Hematopoietic multipotent progenitor cell treated with erythropoietin and hydrocortisone succinate and interleukin-3 and kit ligand, for 6 days (in vitro differentiated cells): ENCODE measurements around the gene ZNF564.
"Not testable (repeated sequence)": the region's sequence is repeated elsewhere in the genome, so short reads cannot be mapped to it uniquely, and the experiment has no call there.

Experiments used
- DNase-seq: peaks from one replicate; pipeline ENCODE4 v3.0.0-alpha.2; 2015

Gene ZNF564

GRCh38 chr19:12551060-12551832 is at the start of gene ZNF564:
TSS of gene ZNF564 (minus strand) at chr19:12551482. CDS start at chr19:12551332, 150 bp downstream.
- peak; percentile 100 for DNase-seq

GRCh38 chr19:12597594-12597993 is 46.3 kb upstream of the ZNF564 start:
- DNase-seq: no peak

- no peak for DNase-seq
Observed at GRCh38 chr19:12596927-12597548, 45.8 kb upstream of the ZNF564 start.

GRCh38 chr19:12596485-12596884 is 45.2 kb upstream of the ZNF564 start:
- no peak for DNase-seq

GRCh38 chr19:12581100-12581499 is 29.8 kb upstream of the ZNF564 start:
- no peak for DNase-seq

GRCh38 chr19:12580180-12580694 is 29.0 kb upstream of the ZNF564 start:
- no peak for DNase-seq

- DNase-seq: no peak
Observed at GRCh38 chr19:12578641-12579040, 27.4 kb upstream of the ZNF564 start.

GRCh38 chr19:12574036-12574435 is 22.8 kb upstream of the ZNF564 start:
- peak; percentile 19 for DNase-seq

- DNase-seq: no peak
Observed at GRCh38 chr19:12567951-12568350, 16.7 kb upstream of the ZNF564 start.

- not testable (repeated sequence) for DNase-seq
Observed at GRCh38 chr19:12566380-12566779, 15.1 kb upstream of the ZNF564 start.

GRCh38 chr19:12564016-12564664 is 12.9 kb upstream of the ZNF564 start:
- DNase-seq: peak; percentile 88

GRCh38 chr19:12555456-12555930 is 4.2 kb upstream of the ZNF564 start:
- no peak for DNase-seq

- DNase-seq: no peak
Observed at GRCh38 chr19:12546903-12547302, 4.4 kb downstream of the ZNF564 start.

GRCh38 chr19:12546068-12546467 is 5.2 kb downstream of the ZNF564 start:
- no peak for DNase-seq

GRCh38 chr19:12545267-12545666 is 6.0 kb downstream of the ZNF564 start:
- no peak for DNase-seq

GRCh38 chr19:12544401-12544876 is 6.8 kb downstream of the ZNF564 start:
- peak; percentile 93 for DNase-seq

GRCh38 chr19:12543855-12544254 is 7.4 kb downstream of the ZNF564 start:
- peak; percentile 37 for DNase-seq

- DNase-seq: peak; percentile 47
Observed at GRCh38 chr19:12527034-12527836, 24.0 kb downstream of the ZNF564 start.

GRCh38 chr19:12526542-12526941 is 24.7 kb downstream of the ZNF564 start:
- DNase-seq: no peak

- DNase-seq: no peak
Observed at GRCh38 chr19:12521996-12522395, 29.3 kb downstream of the ZNF564 start.

- DNase-seq: no peak
Observed at GRCh38 chr19:12513531-12514061, 37.7 kb downstream of the ZNF564 start.

- no peak for DNase-seq
Observed at GRCh38 chr19:12497032-12497431, 54.2 kb downstream of the ZNF564 start.
